ENCODE results near the gene GPER1.
"Not testable (repeated sequence)": the region's sequence is repeated elsewhere in the genome, so short reads cannot be mapped to it uniquely, and the experiment has no call there.

Gene GPER1

DNA sequence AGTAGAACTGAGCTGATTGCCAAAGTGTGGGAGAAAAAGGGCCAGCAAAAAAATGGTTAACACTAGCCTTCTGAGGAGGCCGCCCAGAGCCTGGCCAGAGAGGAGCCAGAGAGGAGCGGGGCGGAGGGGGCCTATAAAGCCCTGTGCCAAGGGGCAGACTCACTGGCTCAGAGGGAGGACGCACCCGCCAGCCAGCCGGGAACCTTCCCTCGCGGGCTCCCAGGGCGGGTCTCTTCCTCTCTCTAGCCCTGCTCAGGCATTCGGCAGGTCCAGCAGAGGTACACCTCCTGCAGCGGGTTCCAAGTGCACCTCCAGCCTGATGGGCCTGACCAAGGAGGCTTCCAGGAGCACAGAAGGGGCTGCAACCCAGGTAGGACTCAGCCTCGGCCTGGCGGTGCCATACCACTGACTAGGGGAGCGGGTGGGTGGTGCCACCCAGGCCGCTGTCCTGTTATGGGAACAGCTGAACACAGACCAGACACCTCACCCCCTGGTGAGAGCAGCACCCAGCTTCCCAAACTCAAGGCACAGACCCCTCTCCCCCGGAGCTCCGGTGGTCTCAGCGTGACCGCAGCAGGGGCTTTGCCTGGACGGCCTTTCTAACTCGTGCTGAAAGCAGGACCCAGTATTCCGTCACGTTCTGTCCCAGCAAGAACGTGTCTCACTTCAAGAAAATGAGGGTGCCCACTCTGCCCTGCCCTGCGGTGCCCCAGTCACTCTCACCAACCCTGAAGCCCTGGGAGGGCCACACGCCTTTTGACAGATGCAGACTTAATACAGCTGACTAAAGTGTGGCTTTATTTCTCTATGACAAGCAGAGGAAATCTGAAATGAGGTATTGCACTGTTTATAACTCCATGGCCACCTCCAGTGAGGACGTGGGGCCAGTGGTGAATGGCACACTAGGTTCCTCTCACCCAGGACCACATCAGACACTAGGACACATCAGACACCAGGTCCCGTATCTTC lies at the start of gene GPER1:
Gene GPER1 (plus strand): TSS at position 162 of the 969 bp plus-strand sequence. CDS start 3,616 bp downstream, outside the sequence.
- DNase-seq (ENCODE audit: low read depth in 3 of 3) = no peak

GRCh38 chr7:1040233-1040632 lies 47.7 kb upstream of the GPER1 start:
- not testable (repeated sequence) for DNase-seq (ENCODE audit: low read depth in 3 of 3)

DNA sequence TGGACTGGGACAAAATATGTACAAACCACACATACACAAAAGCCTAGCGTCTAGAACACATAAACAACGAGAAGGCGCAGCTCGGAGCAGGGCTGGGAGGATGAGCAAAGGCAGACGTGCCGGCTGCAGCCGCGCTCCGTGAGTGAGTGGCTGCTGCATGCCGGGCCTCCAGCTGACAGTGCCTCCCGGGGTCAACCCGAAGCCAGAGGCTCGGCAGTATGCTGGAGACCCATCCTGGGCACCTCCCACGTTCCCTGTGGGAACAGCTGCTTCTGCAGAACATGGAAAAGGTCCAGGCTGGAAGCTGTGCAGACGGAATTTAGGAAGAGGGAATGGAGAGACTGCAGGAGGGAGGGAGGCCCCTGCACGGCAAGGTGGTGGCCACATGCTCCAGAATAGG lies 47.1 kb upstream of the GPER1 start:
- DNase-seq (ENCODE audit: low read depth in 3 of 3) = no peak

- DNase-seq (ENCODE audit: low read depth in 3 of 3) = no peak
Measured at GRCh38 chr7:1041551-1042491, 46.1 kb upstream of the GPER1 start.

DNA sequence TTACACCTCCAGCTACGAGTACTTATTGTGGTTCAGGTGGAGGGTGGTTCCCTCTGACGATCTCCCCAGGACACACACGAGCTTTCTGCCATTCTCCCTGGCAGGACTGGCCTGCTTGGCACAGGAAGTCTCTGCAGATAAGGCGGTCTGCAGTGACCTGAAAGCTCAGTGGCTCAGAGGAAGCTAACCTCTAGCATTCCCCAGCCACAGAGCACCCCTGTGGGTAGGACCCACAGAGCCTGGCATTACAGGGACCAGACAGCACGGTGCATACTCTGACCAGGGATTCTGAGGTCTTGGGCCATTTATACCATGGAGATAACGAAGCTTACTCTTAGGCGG lies 45.5 kb upstream of the GPER1 start:
- DNase-seq (ENCODE audit: low read depth in 3 of 3) = no peak

DNA sequence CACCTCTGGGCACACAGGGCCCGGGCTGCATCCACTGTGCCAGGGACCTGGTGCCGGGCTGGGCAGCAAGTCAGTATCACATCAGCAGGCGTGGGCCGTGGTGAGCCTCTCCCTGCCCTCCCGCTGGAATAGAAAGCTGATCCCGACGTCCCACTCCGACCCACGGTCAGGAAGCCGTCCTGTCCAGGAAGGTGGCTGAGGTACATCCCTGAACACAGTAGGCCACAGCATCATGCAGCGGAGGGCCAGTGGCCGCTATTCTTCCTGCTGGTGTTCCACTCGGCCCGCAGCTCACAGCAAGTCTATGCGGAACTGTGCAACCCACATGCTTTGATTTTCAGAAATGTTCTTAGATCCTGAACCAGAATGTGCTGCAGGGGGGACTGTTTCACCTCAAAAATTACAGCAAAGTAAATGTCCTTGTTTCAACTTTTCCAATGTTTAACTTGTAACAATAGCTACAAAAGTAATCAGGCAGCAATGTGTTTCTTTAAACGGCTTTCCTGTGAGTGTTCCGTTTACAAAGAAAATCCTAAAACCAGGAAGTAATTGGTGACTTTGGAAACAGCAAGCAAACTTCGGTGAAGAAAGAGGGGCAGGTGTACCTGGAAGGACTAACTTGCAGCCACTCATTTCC lies 44.2 kb upstream of the GPER1 start:
- DNase-seq (ENCODE audit: low read depth in 3 of 3) = no peak

DNA sequence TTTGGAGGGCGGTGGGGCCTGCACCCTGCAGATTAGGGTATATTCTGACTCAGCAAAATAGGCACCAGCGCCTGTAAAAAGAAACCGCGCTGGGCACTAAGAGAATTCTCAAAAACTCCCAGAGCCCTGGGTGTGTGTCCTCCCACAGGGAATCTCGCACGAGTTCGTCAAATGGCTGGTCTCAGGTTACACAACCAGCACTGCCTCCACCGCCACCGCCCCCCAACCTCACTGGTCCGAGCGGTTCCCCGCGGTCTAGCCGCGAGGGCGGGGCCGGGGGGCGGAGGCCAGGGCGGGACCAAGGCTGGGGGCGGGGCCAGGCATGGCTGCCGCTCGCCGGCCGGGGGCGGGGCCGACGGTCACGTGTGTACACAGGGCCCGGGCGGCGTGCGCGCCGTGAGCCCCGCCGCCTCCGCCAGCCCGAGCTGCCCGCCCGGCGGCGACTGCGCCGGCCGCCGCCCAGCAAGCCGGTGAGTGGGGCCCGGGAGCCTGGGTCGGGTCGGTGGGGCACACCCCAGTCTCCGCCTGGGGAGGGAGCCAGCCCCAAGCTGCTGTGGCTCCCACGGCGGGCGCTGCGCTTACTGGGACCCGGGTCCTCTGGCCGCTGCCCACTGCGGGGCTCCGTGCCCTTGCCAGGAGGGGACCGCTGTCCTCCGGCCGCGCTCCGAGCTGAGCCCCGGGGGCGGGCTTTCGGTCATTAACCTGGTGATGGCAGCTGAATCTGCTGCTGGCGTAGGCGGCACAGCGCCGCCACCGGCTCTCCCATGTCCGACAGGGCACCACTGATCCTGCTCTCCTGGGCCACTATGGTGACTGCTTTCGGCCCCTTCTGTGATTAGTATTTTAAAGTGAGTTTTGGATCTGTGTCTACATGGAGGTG lies 43.5 kb upstream of the GPER1 start, which contains the start of gene GPR146:
Gene GPR146 (plus strand): TSS at position 358 of the 880 bp plus-strand sequence. CDS start 12,970 bp downstream, outside the sequence.
- peak; percentile 85 to 96 (median 86) for DNase-seq (ENCODE audit: low read depth in 3 of 3)

DNA sequence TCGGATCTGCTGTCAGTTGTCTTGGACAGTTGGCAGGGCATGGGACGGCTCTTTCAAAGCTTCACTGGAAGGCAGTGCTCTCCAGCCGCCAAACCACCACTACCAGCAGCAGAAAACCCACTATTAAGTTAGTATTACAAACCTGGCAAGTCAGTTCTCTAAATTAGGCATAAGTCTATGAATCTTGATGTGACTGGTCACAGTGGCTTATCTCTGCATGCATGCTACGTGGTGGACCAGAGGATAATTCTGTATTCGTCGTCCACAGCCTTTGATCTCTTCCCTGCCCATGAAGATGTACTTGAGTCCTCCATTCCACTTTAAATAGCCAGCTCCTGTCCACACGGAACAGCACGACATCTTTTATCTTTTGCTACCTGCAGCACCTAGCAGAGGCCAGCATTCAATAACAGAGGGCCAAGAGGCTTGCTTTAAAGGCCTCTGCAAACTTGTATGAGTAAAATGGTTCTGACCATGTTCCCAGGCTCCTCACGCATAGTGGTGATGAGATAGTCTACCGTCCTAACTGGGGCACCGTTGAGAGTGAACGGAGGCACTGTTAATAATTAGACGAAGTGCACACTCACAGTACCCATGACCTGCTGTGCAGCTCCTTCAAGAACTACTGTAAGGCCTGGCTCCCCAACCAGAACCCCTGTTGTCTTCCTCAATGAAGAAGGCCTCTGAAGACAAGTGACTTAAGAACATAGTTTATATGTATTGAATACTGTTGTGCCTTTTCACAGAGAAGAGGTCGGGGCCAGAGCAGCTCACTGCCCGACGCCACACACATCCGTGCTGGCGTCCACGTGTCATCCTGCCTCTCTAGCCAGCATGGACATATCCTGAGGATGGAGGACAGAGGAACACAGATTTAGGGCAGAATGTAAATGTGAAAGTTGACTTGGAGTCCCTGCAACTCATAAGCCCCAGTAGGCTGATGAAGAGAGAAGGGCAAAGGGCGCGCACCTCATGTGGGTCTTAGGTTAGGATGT lies 42.5 kb upstream of the GPER1 start:
- no peak for DNase-seq (ENCODE audit: low read depth in 3 of 3)

DNA sequence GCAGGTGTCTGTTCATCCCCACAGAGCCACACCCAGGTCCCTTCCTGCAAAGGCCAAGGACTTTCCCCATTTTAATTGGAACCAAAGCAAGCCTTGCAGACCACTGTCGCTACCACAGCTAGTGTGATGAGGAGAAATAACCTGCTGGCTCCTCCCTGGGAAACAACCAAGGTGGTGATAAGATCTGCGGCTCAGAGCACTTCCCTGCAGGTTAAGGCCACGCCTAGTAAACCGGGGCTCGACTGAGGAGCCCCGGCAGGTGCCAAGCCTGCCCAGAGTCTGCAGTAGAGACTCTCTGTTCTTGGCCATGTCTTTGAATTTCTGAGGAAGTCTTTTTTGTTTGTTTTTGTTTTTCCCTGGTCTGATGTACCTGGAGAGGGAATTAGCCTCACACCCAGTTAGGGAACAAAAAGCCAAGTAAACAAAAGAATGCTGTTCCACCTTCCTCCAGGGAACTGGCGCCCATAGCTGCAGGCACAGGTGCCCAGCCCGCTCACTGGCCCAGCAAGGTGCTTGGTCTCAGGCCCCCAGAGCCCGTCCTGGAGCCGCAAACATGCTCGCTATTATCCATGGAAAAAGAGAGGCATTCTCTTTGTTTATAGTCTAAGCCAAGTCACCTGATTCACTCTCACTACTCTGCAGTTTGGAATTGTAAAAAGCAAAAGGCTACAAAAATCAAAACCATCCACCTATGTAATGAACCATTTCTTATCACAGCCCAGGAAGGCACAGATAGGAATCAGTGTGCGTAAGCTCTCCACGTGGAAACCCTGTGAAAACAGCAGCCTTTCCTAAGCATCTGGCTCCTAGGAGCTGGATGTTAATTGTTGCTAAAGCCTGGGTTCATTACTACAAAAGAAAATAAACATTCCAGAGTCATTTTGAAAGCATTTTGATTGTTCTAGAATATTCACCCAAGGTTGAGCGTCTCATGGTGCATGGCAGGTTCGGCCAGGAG lies 40.9 kb upstream of the GPER1 start:
- peak in 1 of 3 experiments; percentile 20 for DNase-seq (ENCODE audit: low read depth in 3 of 3)

DNA sequence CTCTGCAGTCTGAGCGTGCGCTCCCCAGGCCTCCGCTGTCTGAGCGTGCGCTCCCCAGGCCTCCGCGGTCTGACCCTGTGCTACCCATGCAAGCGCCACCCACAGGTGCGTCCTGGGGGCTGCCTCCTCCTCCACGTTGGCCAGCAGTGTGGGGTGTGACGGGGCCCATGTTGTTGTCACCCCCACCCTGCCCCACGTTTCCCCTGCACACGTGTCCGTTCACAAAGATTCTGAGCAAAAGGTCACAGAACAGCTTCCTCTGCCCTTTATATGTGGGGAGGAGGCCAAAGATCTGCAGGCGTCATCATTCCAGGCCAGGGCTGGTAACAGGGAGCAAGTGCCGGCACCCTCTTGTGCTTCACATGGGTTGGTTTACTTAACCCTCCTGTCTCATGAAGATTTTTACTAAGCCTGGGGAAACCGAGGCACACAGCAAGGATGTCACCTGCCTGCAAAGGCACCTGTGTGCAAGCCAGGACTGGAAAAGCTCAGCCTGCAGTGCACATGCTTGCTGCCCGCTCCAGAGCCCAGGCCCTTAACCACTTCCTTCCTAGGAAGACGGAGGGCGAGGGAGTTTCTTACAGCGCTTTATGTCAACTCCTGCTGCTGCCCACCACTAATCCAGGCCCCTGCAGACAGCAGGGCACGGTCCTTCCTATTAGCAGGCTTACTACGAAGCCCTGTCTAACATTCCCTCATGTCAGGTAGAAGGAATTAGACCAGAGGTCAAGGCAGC lies 38.7 kb upstream of the GPER1 start:
- no peak for DNase-seq (ENCODE audit: low read depth in 3 of 3)

DNA sequence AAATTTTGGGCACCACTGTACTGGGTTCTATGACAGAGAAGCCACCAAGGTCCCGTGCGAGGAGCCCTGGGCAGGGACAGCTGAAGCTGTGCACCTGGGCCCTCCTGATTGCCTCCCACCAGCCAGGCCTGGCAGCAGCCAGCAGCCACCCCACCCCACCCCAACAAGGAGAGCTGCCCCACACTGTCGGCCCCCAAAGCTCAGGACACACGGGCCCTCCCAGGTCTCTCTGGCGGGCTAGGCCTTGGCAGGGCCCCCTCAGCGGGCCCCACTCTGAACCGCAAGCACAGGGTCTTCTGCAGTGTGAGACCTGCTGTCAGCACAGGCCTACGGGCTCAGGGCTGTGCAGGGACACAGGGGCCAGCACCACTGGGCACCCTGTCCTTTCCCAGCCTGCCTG lies 38.1 kb upstream of the GPER1 start:
- DNase-seq (ENCODE audit: low read depth in 3 of 3) = no peak

DNA sequence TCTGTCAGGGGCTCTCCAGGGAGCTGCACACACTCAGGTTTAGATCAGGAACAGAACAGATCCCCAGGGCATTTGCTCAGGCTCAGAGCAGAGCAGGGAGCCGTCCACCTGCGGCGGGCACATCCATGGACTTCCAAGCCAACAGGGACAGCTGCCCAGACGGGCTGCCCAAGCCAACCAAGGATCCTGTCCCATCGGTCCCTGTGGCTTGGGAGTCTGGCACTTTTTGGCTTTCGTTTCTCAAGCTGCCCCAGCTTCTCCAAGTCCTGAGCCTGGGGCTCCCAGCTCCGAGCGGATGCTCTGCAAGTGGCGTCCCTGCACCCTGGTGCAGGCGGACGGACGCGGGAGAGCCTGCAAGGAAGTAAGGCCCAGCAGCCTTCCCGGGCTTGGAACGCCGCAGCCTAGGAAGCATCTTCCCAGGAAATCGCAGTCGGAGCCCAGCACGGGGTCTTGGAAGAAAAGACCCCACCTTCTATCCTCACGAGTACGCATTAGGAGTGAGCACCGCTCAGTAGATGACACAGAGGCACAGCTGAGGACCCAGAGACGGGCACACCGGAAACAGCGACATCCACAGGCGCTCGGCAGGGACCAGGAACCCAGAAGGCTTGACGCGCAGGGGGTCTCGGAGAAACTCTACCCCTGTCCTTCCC lies 37.5 kb upstream of the GPER1 start:
- DNase-seq (ENCODE audit: low read depth in 3 of 3) = no peak

DNA sequence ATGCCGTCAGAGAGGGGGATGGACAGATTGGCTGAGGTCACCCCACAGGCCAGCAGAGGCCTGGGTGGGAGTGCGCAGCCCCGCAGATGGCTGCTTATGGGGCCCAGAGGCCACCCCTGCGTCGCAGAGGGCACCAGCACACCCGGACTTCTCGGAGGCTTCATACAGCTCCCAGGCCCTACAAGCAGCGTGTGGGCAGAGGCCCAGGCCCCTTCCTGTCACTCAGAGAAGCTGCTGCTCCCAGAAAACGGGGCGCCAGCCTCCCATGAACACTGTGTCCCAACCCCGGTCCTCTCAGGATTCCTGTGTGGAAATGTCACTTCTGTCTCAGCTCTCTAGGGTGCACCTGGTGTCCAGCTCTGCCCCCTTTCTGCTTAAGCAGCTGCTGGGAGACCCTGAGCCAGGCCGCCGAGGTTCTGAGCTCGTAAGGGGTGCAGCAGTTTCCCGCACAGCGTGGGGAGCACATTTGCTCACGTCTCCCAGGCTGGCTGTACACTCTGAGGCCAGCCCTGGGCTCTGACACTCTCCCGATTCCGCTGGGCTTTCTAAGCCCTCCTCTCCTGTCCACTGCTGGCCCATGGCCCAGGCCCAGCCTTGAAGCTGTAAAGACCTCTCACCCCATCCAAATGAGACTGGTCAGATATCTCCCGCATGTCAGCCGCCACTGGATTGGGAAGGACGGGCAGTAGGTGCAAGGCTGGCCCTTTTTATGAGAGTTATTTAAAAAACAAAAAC lies 36.8 kb upstream of the GPER1 start:
- DNase-seq (ENCODE audit: low read depth in 3 of 3) = no peak

GRCh38 chr7:1052031-1052818 lies 35.7 kb upstream of the GPER1 start:
- no peak for DNase-seq (ENCODE audit: low read depth in 3 of 3)

- DNase-seq (ENCODE audit: low read depth in 3 of 3) = no peak
Measured at GRCh38 chr7:1053002-1053411, 34.9 kb upstream of the GPER1 start.

All from stimulated activated CD4-positive, alpha-beta T cell treated with anti-CD3 and anti-CD28 coated beads, TNF-alpha, amount 100 ng/mL, for 4 hours (primary cell).